22Rv1 (cell line): Measurements from ENCODE around the gene SSC4D.
"Not testable (repeated sequence)": the region's sequence is repeated elsewhere in the genome, so short reads cannot be mapped to it uniquely, and the experiment has no call there.

Source experiments
- H3K27ac ChIP-seq: fragments of 450-650 bp; 2 replicates; pipeline ENCODE4 v1.5.1; 2017
- ZFX ChIP-seq: fragments of 450-650 bp; IDR thresholded peaks from 2 replicates; pipeline ENCODE4 v1.6.1; 2017; ENCODE audit warnings: antibody characterized with exemption, borderline replicate concordance
- TF ChIP-seq, protein P1 (sequence below): fragments of 450-650 bp; IDR thresholded peaks from 2 replicates; pipeline ENCODE4 v1.5.1; 2017; ENCODE audit warnings: mild to moderate bottlenecking

The SSC4D gene

DNA sequence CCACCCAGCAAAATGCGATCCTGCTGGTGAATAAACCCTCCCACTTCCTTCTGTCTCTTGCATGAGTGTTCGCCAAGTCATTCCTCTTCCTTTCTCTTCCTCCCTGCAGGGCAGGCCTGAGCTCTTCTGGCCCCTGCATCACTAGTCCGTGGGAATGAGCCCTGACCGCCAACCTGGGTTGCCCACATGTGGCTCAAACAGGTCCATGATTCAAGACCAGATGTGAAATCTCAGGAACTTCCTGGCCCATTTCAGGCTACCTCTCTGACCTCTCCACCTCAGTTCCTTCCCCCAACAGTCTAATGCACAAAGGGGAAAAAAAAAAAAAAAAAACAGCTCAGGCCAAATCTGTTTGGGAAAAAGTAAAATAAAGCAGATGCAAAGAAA, 45.3 kb downstream of the SSC4D start:
- TF ChIP-seq, protein P1, sequence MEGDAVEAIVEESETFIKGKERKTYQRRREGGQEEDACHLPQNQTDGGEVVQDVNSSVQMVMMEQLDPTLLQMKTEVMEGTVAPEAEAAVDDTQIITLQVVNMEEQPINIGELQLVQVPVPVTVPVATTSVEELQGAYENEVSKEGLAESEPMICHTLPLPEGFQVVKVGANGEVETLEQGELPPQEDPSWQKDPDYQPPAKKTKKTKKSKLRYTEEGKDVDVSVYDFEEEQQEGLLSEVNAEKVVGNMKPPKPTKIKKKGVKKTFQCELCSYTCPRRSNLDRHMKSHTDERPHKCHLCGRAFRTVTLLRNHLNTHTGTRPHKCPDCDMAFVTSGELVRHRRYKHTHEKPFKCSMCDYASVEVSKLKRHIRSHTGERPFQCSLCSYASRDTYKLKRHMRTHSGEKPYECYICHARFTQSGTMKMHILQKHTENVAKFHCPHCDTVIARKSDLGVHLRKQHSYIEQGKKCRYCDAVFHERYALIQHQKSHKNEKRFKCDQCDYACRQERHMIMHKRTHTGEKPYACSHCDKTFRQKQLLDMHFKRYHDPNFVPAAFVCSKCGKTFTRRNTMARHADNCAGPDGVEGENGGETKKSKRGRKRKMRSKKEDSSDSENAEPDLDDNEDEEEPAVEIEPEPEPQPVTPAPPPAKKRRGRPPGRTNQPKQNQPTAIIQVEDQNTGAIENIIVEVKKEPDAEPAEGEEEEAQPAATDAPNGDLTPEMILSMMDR = no peak
- no peak for TF ChIP-seq ZFX
- H3K27ac ChIP-seq = no peak overlapping the region

DNA sequence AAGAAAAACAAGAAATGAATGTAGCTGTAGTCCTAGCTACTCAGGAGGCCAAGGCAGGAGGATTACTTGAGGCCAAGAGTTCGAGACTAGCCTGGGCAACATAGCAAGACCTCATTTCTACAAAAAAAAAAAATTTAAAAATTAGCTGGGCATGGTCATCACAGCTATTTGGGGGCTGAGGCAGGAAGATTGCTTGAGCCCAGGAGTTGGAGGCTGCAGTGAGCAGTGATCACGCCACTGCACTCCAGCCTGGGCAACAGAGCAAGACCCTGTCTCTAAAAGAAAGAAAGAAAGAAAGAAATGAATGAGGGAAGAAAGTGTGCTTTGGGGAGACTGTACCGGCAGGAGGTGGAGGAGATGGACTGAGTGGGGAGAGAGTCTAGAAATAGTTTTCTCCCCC, 45.7 kb downstream of the SSC4D start:
- not testable (repeated sequence) for H3K27ac ChIP-seq

DNA sequence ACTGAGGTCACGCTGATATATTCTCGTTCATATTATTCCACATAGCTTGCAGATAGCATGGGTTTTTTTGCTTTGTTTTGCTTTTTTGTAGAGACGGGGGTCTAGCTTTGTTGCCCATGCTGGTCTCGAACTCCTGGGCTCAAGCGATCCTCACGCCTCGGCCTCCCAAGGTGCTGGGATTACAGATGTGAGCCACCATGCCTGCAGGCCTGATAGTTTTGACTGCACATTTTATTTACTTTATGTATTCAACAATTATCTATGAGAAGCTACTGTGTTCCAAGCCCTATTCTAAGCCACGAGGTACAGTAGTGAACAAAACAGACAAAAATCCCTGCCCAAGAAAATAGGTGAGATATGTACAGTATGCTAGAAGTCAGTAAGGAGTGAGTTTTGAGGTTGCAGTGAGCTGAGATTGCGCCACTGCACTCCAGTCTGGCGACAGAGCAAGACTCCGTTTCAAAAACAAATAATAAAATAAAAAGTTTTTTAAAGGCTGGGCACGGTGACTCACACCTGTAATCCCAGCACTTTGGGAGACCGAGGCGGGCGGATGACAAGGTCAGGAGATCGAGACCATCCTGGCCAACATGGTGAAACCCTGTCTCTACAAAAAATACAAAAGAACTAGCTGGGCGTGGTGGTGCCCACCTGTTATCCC, 49.4 kb downstream of the SSC4D start:
- H3K27ac ChIP-seq = peak overlapping the region; percentile 89
- TF ChIP-seq ZFX = no peak
- TF ChIP-seq, protein P1 = no peak

DNA sequence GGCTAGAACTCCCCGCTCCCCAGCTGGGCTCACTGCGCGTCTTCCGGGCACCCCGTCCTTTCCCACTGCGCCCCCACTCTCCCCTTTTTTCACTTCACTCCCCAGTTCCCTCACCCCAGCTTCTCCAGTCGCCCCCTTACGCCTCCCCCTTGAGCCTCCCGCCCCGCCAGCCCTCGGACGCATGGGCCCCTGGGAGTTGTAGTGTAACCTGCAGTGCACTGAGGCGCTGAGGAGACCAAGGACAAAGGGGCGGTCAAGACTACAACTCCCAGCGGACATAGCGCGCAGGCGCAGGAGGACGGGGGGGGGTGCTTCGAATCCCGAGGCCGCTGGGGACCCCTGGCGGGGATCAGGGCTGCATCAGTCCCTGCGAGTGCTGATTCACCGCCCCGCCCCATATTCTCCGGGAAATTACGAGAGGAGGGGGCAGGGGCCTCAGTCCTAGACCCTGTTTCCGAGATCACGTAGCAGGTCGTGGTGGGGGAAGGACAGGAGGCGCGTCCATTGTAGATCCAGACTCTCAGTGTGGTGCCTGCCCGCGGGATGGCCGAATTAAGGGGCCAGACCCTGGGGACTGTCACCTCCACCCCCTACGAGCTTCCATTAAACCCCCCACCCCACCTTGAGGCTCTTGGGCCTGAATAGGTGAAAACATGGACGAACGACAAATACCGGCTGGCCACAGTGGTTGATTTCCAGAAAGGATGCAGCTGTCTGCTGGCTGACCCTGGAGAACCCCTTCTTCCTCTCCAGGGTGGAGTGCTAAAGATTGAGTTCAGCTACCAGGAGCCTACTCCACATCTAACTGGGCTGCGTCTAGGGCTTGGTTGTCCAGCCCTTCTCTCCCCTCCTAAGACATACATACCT, 50.2 kb downstream of the SSC4D start:
- TF ChIP-seq ZFX = no peak
- TF ChIP-seq, protein P1 = peak; percentile 85
- H3K27ac ChIP-seq = peak overlapping the region; percentile 89

DNA sequence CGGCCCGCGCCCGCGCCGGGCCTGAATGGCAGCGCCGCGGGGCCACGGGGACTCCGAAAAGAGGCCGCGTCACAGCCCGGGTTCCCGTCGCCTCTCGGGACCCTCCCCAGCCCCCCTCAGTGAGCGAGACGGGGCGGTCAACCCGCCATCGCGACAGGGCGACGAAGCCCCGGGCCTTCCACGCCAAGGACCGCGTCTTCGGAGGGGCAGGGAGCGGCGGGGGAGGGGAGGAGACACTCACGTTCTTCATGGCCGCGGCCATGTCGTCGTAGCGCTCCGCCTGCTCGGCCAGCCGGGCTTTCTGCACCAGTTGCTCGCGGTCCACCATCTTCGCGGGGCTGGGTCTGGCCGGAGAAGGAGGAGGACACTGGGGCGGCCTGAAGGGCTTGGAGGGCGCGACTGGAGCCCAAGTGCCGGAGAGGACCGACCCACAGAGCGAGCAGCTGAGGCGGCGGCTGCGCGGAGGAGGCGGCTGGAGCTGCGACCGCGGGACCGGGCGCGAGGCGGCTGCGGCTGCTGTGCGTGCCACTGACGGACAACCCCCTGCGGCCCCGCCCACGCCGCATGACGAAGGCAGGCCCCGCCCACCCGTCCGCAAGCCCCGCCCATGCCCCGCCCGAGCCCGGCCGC, 50.9 kb downstream of the SSC4D start, which contains the start of gene YWHAG:
TSS of gene YWHAG (minus strand) at position 511 of the 630 bp plus-strand sequence. CDS start at position 328, 183 bp downstream.
- peak within 1 kb of the TSS; percentile 89 for H3K27ac ChIP-seq
- TF ChIP-seq, protein P1 = no peak
- TF ChIP-seq ZFX = no peak

DNA sequence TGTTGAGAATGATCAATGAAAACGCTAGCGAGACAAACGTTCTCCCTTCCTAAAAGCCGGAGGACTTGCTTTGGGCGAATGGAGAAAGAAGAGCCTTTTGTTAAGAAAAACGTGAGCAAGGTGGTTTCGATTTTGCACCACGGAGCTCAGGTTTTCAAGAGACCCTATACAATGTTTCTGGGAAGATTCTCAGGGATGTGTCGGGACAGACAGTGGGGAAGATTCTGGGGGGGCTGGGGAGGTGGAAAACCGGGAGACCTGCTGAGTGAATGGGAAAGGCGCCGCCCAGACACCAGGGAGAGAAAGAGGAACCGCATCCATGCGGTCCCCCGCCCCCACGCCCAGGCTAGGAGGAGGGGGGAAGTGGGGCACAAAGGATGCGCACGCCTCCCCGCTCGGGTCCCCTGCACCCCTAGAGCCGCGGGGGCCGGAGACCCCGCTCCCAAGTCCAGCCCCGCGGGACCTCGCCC, 51.5 kb downstream of the SSC4D start:
- TF ChIP-seq, protein P1 = no peak
- TF ChIP-seq ZFX = no peak
- H3K27ac ChIP-seq = peak overlapping the region; percentile 89

DNA sequence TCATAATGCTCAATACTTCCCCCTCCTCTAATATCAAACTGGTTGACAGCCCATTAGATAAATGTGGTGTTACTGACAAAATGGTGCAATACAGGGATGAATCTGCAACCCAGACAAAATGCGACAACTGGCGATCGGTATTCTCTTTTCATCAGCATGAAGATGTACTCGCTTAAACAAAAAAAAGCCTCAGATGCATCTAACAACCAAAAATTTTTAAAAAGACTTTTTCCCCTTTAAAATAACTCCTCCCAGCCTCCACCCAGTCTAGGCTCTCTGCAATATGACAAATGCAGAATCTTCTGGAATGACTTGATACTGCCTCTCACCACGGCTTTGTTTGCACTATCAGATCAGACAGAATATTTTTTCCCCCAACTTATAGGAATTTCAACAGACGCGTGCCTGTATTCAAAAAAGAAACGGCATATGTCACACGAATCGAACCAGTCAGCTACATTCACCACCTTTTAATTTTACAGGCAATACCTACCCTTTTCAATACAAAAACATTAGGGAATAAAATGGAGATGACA, 52.0 kb downstream of the SSC4D start:
- H3K27ac ChIP-seq = peak overlapping the region; percentile 89
- no peak for TF ChIP-seq ZFX
- TF ChIP-seq, protein P1 = no peak
